HepG2 (cell line): ENCODE data around the gene COASY. TPM values are rescaled to one million over a fixed set of nuclear protein-coding genes. Genes with fewer than 3 reads are reported as not detected.

Experiments used
- AHDC1 ChIP-seq: sonication (generic); formaldehyde crosslinking; IDR thresholded peaks from 2 replicates; pipeline ENCODE4 v1.5.1; 2020; ENCODE audit warnings: mild to moderate bottlenecking, missing genetic modification reagents, borderline replicate concordance
- AKAP8 ChIP-seq: sonication (generic); formaldehyde crosslinking; IDR thresholded peaks from 2 replicates; pipeline ENCODE4 v1.5.1; 2020; ENCODE audit warnings: mild to moderate bottlenecking, missing genetic modification reagents
- CC2D1A ChIP-seq: sonication (generic); formaldehyde crosslinking; IDR thresholded peaks from 2 replicates; pipeline ENCODE4 v1.8.1; 2023; ENCODE audit warnings: mild to moderate bottlenecking, missing genetic modification reagents
- CHD2 ChIP-seq: IDR thresholded peaks from 2 replicates; pipeline ENCODE4 v1.6.1; 2011; ENCODE audit warnings: low read depth, low read length, improper control_type of control experiment
- HOXD1 ChIP-seq: sonication (generic); formaldehyde crosslinking; IDR thresholded peaks from 2 replicates; pipeline ENCODE4 v1.5.0; 2020; ENCODE audit warnings: missing genetic modification reagents
- NCOA2 ChIP-seq: sonication (generic); formaldehyde crosslinking; IDR thresholded peaks from 2 replicates; pipeline ENCODE4 v1.8.0; 2022; ENCODE audit warnings: inconsistent platforms
- PHF8 ChIP-seq: sonication (generic); formaldehyde crosslinking; IDR thresholded peaks from 2 replicates; pipeline ENCODE4 v1.5.0; 2020; ENCODE audit warnings: missing genetic modification reagents
- POLR2A ChIP-seq, 2 experiments: IDR thresholded peaks; 2 replicates each; pipeline ENCODE4 v1.6.1; 2011; ENCODE audit warnings: low read depth in 2 of 2, low read length in 2 of 2, mild to moderate bottlenecking in 1 of 2, moderate library complexity in 1 of 2; ENCODE audit not compliant: insufficient read depth in 1 of 2
- TAF15 ChIP-seq: fragments of 200-400 bp; formaldehyde crosslinking; IDR thresholded peaks from one replicate; pipeline ENCODE4 v1.6.1; 2018; ENCODE audit warnings: mild to moderate bottlenecking, low read depth, low read length; ENCODE audit not compliant: poor library complexity, severe bottlenecking
- YY1 ChIP-seq: IDR thresholded peaks from 2 replicates; pipeline ENCODE4 v1.6.1; 2011; ENCODE audit warnings: low read length, low read depth, moderate library complexity, mild to moderate bottlenecking; ENCODE audit not compliant: insufficient read depth, insufficient replicate concordance
- ZBTB37 ChIP-seq: sonication (generic); formaldehyde crosslinking; IDR thresholded peaks from 2 replicates; pipeline ENCODE4 v1.4.0; 2020; ENCODE audit warnings: mild to moderate bottlenecking, missing genetic modification reagents
- ZNF558 ChIP-seq: sonication (generic); formaldehyde crosslinking; IDR thresholded peaks from 2 replicates; pipeline ENCODE4 v1.9.0; 2022; ENCODE audit warnings: mild to moderate bottlenecking, missing genetic modification reagents, borderline replicate concordance
- ZNF709 ChIP-seq: sonication (generic); formaldehyde crosslinking; IDR thresholded peaks from 2 replicates; pipeline ENCODE4 v1.5.0; 2020; ENCODE audit warnings: mild to moderate bottlenecking, missing genetic modification reagents
- ZNF761 ChIP-seq: sonication (generic); formaldehyde crosslinking; conservative IDR thresholded peaks from 2 replicates; pipeline ENCODE4 v1.4.0; 2020; ENCODE audit warnings: mild to moderate bottlenecking, missing genetic modification reagents
- polyA plus RNA-seq, 8 experiments: library from polyadenylated mRNA; depleted of rRNA in 3 of 8; stranded (reverse) in 7 of 8; unstranded in 1 of 8; fragments of >200 nt; fragmentation: Illumina TruSeq in 4 of 8; extraction: Trizol in 4 of 8; gene quantifications; 2 replicates each; pipeline versions ENCODE4 v1.2.1 to v1.2.3, GENCODE V29; 2011 to 2016; ENCODE audit warnings: low read depth in 4 of 8, missing spikeins in 1 of 8, mixed read lengths in 1 of 8; ENCODE audit not compliant: insufficient read depth in 1 of 8
- total RNA-seq, 5 experiments: library from RNA; depleted of rRNA; stranded (reverse); fragments of >200 nt; fragmentation: Illumina TruSeq; extraction: Trizol; gene quantifications; 2 replicates each; pipeline ENCODE4 v1.2.3, GENCODE V29; 2016; ENCODE audit warnings: low read depth in 1 of 5

COASY gene
- total and polyA plus RNA-seq, 2 of the 13 experiments (the other 11 are each of a cell fraction or from before 2014, with no cell fraction given) = 90.7 to 125 TPM

GRCh38 chr17:42566883-42567573, 5.1 kb downstream of the COASY start, which contains the start of gene MLX (continued):
- TF ChIP-seq AHDC1 (CRISPR knock-in tag) (no peak; the same call in 1 of the 2 replicates), TAF15 (peak; percentile 53), CC2D1A (CRISPR knock-in tag) (no peak), HOXD1 (CRISPR knock-in tag) (peak; percentile 32; the same call in 1 of the 2 replicates), ZNF761 (CRISPR knock-in tag) (peak; percentile 80; the same call in 1 of the 2 replicates), CHD2 (peak; percentile 11; the same call in 1 of the 2 replicates), ZBTB37 (CRISPR knock-in tag) (no peak), AKAP8 (peak; percentile 90), NCOA2 (CRISPR knock-in tag) (0 out of 2 replicates have a peak, but pooled peaks have one; percentile 11), ZNF558 (CRISPR knock-in tag) (peak; percentile 68), ZNF709 (CRISPR knock-in tag) (0 out of 2 replicates have a peak, but pooled peaks have one; percentile 54), PHF8 (peak; percentile 75; the same call in 1 of the 2 replicates), YY1 (peak; percentile 81), POLR2A (IDR thresholded peaks at IDR 0.05; ENCODE audit: insufficient read depth in 1 of 2, low read depth in 2 of 2, low read length in 2 of 2) (peak in 1 of 2 experiments; percentile 60; a peak in 2 of 4 replicates)
